8988T (cell line): ENCODE data around the gene TAC4.

Experiments
- DNase-seq: peaks from one replicate; pipeline ENCODE4 v3.0.0; 2011

The TAC4 gene

DNA sequence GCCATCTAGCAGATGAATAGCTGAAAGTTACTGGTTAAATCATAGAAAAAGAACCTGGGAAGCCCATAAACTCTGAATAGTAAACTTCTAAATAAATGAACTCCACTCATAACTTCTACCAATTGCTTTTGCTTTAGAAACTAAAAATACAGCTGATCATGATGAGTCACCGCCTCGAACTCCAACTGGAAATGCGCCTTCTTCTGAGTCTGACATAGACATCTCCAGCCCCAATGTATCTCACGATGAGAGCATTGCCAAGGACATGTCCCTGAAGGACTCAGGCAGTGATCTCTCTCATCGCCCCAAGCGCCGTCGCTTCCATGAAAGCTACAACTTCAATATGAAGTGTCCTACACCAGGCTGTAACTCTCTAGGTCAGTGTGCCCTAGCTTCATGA lies 49.7 kb downstream of the TAC4 start:
- no peak for DNase-seq

DNA sequence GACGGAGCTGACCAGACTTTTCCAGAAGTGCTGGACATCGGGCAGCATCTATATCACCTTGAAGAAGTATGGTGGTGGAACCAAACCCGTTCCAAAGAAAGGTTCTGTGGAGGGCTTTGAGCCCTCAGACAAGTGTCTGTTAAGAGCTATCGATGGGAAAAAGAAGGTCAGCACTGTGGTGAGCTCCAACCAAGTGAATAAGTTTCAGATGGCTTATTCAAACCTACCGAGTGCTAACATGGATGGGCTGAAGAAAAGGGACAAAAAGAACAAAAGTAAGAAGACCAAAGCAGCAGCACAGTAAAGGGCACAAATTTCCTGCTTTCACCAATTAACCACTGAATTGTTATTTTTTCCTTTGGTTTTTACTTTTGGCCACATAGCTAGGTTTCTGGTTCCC lies 52.5 kb downstream of the TAC4 start:
- DNase-seq, result no peak

DNA sequence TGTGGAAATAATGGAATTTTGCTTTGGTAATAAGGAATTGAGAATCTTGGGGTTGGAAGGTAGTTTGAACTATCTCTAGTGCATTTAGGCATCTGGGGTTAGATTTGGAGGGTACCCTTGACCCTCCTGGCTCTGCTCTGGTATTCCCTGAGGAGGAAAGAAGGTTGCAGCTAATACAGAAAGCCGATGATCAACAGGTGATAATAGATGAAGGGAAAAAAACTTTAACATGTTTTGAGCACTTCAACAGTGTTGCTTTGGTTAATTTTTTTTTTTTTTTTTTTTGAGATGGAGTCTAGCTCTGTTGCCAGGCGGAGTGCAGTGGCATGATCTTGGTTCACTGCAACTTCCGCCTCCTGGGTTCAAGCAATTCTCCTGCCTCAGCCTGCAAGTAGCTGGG lies 54.6 kb downstream of the TAC4 start:
- no peak for DNase-seq

GRCh38 chr17:49789243-49789578 lies 58.7 kb downstream of the TAC4 start:
- no peak for DNase-seq

GRCh38 chr17:49788478-49789242 lies 59.2 kb downstream of the TAC4 start, which contains the start of gene KAT7:
KAT7 (plus strand) TSS chr17:49788681; CDS start chr17:49788835, 154 bp downstream.
- DNase-seq, result peak; percentile 85
